ENCODE results near the gene BMPR1A.

GRCh38 chr10:86721232-86721631 is 35.2 kb upstream of the BMPR1A start:
- no peak for TF ChIP-seq CTCF (IDR thresholded peaks at IDR 0.05; ENCODE audit: low read depth, low read length)
- no peak for TF ChIP-seq EZH2phosphoT487 (IDR thresholded peaks at IDR 0.05; ENCODE audit: low read depth)

Measured in OCI-LY3 (cell line).